Measurements from ENCODE around the gene ZBTB38.

Gene ZBTB38

DNA sequence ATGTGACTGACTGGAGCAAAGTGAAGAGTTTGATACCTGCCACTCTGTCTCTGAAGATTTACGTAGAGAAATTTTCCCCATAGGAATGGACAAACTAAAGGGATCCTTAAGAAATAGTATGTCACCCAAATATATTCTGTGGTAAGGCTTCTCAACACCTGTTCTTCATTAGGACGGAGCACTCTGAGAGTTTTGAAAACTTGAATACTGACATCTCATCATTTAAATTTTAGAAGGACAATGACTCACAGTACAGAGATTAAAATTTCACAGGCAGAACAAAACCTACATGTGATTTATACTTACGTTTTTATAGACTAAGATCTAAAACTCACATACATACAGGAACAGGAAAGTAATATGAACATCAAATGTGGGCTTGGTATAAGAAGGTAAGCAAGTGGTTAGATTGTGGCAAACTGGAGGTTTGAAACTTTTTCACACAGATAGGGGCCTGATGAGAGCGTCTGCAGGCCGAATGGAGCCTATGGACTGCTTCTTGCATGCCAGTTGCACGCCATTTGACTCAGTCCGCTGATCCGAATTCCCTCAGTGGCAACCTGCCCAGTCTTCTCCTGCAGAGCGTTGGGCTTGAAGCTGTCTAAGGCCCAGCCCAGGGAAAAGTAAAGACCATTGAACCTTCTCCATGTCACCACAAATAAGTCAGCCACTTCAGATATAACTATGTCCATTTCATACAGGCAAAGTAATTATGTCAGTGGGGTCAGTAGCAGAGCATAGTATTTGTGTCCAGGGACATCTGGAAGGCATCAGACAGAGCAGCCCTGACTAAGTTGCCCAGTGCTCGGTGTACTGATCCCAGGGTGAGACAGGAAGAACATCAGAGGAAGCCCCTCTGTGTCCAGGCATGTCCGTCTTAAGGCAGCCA, 45.7 kb downstream of the ZBTB38 start:
- TF ChIP-seq ZFX (IDR thresholded peaks at IDR 0.05), result no peak
- TF ChIP-seq, protein P1, sequence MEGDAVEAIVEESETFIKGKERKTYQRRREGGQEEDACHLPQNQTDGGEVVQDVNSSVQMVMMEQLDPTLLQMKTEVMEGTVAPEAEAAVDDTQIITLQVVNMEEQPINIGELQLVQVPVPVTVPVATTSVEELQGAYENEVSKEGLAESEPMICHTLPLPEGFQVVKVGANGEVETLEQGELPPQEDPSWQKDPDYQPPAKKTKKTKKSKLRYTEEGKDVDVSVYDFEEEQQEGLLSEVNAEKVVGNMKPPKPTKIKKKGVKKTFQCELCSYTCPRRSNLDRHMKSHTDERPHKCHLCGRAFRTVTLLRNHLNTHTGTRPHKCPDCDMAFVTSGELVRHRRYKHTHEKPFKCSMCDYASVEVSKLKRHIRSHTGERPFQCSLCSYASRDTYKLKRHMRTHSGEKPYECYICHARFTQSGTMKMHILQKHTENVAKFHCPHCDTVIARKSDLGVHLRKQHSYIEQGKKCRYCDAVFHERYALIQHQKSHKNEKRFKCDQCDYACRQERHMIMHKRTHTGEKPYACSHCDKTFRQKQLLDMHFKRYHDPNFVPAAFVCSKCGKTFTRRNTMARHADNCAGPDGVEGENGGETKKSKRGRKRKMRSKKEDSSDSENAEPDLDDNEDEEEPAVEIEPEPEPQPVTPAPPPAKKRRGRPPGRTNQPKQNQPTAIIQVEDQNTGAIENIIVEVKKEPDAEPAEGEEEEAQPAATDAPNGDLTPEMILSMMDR (conservative IDR thresholded peaks at IDR 0.05), result no peak
- H3K27ac ChIP-seq, result no peak overlapping the region

DNA sequence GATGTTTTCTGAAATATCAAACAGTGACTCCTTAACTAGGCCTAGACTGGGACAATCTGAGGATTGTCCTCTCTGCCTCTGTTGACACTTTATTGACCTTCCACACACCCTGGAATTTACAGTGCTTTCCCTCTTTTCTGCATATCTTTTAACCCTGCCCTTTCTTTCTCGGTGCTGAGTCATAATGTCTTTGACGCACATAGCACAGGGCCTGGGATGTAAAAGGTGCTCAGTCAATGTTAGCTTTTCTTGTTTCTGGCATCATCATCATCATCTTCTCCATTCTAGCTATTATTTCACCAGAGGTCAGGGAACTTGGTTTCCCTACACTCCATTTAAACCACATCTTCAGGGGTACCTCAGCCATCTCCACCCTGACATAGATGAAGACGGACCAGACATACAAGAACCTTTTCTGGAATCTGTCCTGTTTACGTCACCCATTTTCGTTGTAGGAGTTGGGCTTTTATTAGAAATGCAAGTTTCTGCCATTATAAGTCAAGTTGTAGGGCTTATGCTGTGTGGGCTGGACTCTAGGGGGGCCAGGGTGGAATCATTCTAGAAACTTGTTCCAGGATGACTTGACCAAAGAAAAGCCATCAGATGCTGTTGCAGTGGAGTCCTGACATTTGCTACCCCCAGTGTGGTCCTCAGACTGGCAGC, 46.6 kb downstream of the ZBTB38 start:
- TF ChIP-seq, protein P1 (conservative IDR thresholded peaks at IDR 0.05), result no peak
- no peak for TF ChIP-seq ZFX (IDR thresholded peaks at IDR 0.05)
- no peak overlapping the region for H3K27ac ChIP-seq

DNA sequence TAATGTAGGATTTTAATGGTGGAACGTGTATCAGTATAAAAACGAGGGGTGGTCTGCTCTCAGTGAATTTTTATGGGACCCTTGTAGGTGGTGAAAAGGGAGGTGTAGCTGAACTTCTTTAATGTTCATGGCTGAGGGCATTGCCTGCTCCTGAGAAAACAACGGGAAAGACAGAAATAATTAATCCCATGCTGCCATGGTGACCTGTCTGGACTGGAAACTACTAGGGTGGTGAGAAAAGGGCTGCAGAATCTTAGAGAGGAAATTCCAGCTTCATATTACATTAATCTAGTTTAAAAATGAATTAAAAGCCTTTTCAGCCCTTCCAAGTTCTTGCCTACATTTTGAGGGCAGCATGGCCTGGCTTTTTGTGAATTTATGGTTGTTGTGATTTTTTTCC, 47.6 kb downstream of the ZBTB38 start:
- H3K27ac ChIP-seq, result no peak overlapping the region
- no peak for TF ChIP-seq ZFX (IDR thresholded peaks at IDR 0.05)
